ENCODE results near the gene MRPL37. TPM values are rescaled to one million over a fixed set of nuclear protein-coding genes. Genes with fewer than 3 reads are reported as not detected.

The MRPL37 gene
- total and polyA plus RNA-seq, 12 donors = 24.9 to 174 (median 107) TPM

- no peak overlapping the region for H3K4me3 ChIP-seq
- H3K36me3 ChIP-seq (replicated peaks in 1 of 2) = no peaks in the 10 kb centered on the region
- H3K27me3 ChIP-seq = no peaks in the 10 kb centered on the region
- TF ChIP-seq POLR2A (IDR thresholded peaks at IDR 0.05) (no peak), CTCF (IDR thresholded peaks at IDR 0.05) (no peak)
- peaks cover 0 to 8% of the 10 kb centered on the region in 2 donors for H3K4me1 ChIP-seq (replicated peaks in 1 of 2)
- no peaks in the 10 kb centered on the region for H3K9me3 ChIP-seq (replicated peaks in 1 of 3)
- DNase-seq = peak; percentile 32 to 83 (median 79)
- intact Hi-C loops (cut with DNase I) = no loop called here
- 56 to 61% (median 60%) methylated on average over 17 to 19 of the region's 19 CpGs for WGBS, 4 donors
- H3K27ac ChIP-seq = peak overlapping the region in 1 of 5 donors; percentile 18
Observed at GRCh38 chr1:54153535-54154439, 46.2 kb upstream of the MRPL37 start.

- no peak for DNase-seq
- Histone ChIP-seq H3K4me1 (replicated peaks in 1 of 2) (peaks cover 0 to 8% of the 10 kb centered on the region in 2 donors), H3K27ac (no peak overlapping the region), H3K4me3 (no peak overlapping the region), H3K27me3 (no peaks in the 10 kb centered on the region), H3K9me3 (replicated peaks in 1 of 3) (no peaks in the 10 kb centered on the region), H3K36me3 (replicated peaks in 1 of 2) (no peaks in the 10 kb centered on the region)
- 88 to 100% (median 91%) methylated on average over 3 of the region's 3 CpGs for WGBS, 4 donors
- intact Hi-C loops (cut with DNase I) = no loop called here
- no peak for TF ChIP-seq POLR2A (IDR thresholded peaks at IDR 0.05)
- TF ChIP-seq CTCF (IDR thresholded peaks at IDR 0.05) = no peak
Observed at GRCh38 chr1:54156201-54156600, 43.8 kb upstream of the MRPL37 start.

GRCh38 chr1:54156986-54157385, 43.0 kb upstream of the MRPL37 start:
- no peaks in the 10 kb centered on the region for H3K27me3 ChIP-seq
- intact Hi-C loops (cut with DNase I) = no loop called here
- WGBS, 4 donors = 93 to 97% (median 94%) methylated on average over 7 of the region's 7 CpGs
- no peaks in the 10 kb centered on the region for H3K36me3 ChIP-seq (replicated peaks in 1 of 2)
- H3K9me3 ChIP-seq (replicated peaks in 1 of 3) = no peaks in the 10 kb centered on the region
- H3K4me3 ChIP-seq = no peak overlapping the region
- TF ChIP-seq CTCF (IDR thresholded peaks at IDR 0.05) (no peak), POLR2A (IDR thresholded peaks at IDR 0.05) (no peak)
- peaks cover 0 to 8% of the 10 kb centered on the region in 2 donors for H3K4me1 ChIP-seq (replicated peaks in 1 of 2)
- no peak for DNase-seq
- H3K27ac ChIP-seq = no peak overlapping the region

GRCh38 chr1:54157401-54157800, 42.6 kb upstream of the MRPL37 start:
- Histone ChIP-seq H3K4me1 (replicated peaks in 1 of 2) (peaks cover 0 to 8% of the 10 kb centered on the region in 2 donors), H3K27me3 (no peaks in the 10 kb centered on the region), H3K27ac (no peak overlapping the region), H3K4me3 (no peak overlapping the region), H3K9me3 (replicated peaks in 1 of 3) (no peaks in the 10 kb centered on the region), H3K36me3 (replicated peaks in 1 of 2) (no peaks in the 10 kb centered on the region)
- DNase-seq = no peak
- TF ChIP-seq CTCF (IDR thresholded peaks at IDR 0.05) = no peak
- TF ChIP-seq POLR2A (IDR thresholded peaks at IDR 0.05) = no peak
- WGBS, 4 donors = 91 to 98% (median 93%) methylated on average over 4 to 6 of the region's 6 CpGs
- intact Hi-C loops (cut with DNase I) = no loop called here

Data from adrenal gland (tissue), 12 donors.